ENCODE results near the gene PYY.

The PYY gene

GRCh38 chr17:43956222-43956621, 2.5 kb upstream of the PYY start:
- H3K9me3 ChIP-seq = no peaks in the 10 kb centered on the region
- peaks cover 45% of the 10 kb centered on the region for H3K27me3 ChIP-seq
- H3K27ac ChIP-seq = no peak overlapping the region
- no peak for TF ChIP-seq CTCF (IDR thresholded peaks at IDR 0.05)
- peaks cover 10 to 12% of the 10 kb centered on the region in 2 experiments for H3K4me1 ChIP-seq (ENCODE audit: control insufficient read depth in 1 of 2, insufficient read depth in 1 of 2, low read depth in 1 of 2, low read length in 1 of 2)
- no peak overlapping the region for H3K4me3 ChIP-seq (ENCODE audit: low read depth in 1 of 2, low read length in 1 of 2)
- no peaks in the 10 kb centered on the region for H3K36me3 ChIP-seq

GRCh38 chr17:43952724-43953666, 745 bp downstream of the PYY start:
- Histone ChIP-seq H3K27me3 (peaks cover 44% of the 10 kb centered on the region), H3K36me3 (no peaks in the 10 kb centered on the region), H3K4me1 (ENCODE audit: control insufficient read depth in 1 of 2, insufficient read depth in 1 of 2, low read depth in 1 of 2, low read length in 1 of 2) (peaks cover 10 to 12% of the 10 kb centered on the region in 2 experiments), H3K9me3 (no peaks in the 10 kb centered on the region), H3K4me3 (ENCODE audit: low read depth in 1 of 2, low read length in 1 of 2) (no peak overlapping the region), H3K27ac (no peak overlapping the region)
- no peak for TF ChIP-seq CTCF (IDR thresholded peaks at IDR 0.05)

GRCh38 chr17:43952351-43952723, 1.4 kb downstream of the PYY start:
- TF ChIP-seq CTCF (IDR thresholded peaks at IDR 0.05) = no peak
- no peak overlapping the region for H3K4me3 ChIP-seq (ENCODE audit: low read depth in 1 of 2, low read length in 1 of 2)
- no peaks in the 10 kb centered on the region for H3K36me3 ChIP-seq
- peaks cover 44% of the 10 kb centered on the region for H3K27me3 ChIP-seq
- H3K27ac ChIP-seq = no peak overlapping the region
- no peaks in the 10 kb centered on the region for H3K9me3 ChIP-seq
- H3K4me1 ChIP-seq (ENCODE audit: control insufficient read depth in 1 of 2, insufficient read depth in 1 of 2, low read depth in 1 of 2, low read length in 1 of 2) = peaks cover 10 to 12% of the 10 kb centered on the region in 2 experiments

- peaks cover 10 to 12% of the 10 kb centered on the region in 2 experiments for H3K4me1 ChIP-seq (ENCODE audit: control insufficient read depth in 1 of 2, insufficient read depth in 1 of 2, low read depth in 1 of 2, low read length in 1 of 2)
- no peak overlapping the region for H3K4me3 ChIP-seq (ENCODE audit: low read depth in 1 of 2, low read length in 1 of 2)
- H3K9me3 ChIP-seq = no peaks in the 10 kb centered on the region
- peaks cover 44% of the 10 kb centered on the region for H3K27me3 ChIP-seq
- TF ChIP-seq CTCF (IDR thresholded peaks at IDR 0.05) = no peak
- H3K27ac ChIP-seq = no peak overlapping the region
- H3K36me3 ChIP-seq = no peaks in the 10 kb centered on the region
Measured at GRCh38 chr17:43951750-43952149, 2.0 kb downstream of the PYY start.

GRCh38 chr17:43950554-43950953, 3.2 kb downstream of the PYY start:
- peaks cover 44% of the 10 kb centered on the region for H3K27me3 ChIP-seq
- peaks cover 10 to 12% of the 10 kb centered on the region in 2 experiments for H3K4me1 ChIP-seq (ENCODE audit: control insufficient read depth in 1 of 2, insufficient read depth in 1 of 2, low read depth in 1 of 2, low read length in 1 of 2)
- no peaks in the 10 kb centered on the region for H3K36me3 ChIP-seq
- TF ChIP-seq CTCF (IDR thresholded peaks at IDR 0.05) = no peak
- H3K4me3 ChIP-seq (ENCODE audit: low read depth in 1 of 2, low read length in 1 of 2) = no peak overlapping the region
- no peaks in the 10 kb centered on the region for H3K9me3 ChIP-seq
- H3K27ac ChIP-seq = no peak overlapping the region
